CD4-positive, alpha-beta T cell treated with Interleukin-4 for 1 hour (primary cell): ENCODE results near the gene ZMYM2.

Source experiments
- DNase-seq, 2 donors: peaks; one replicate each; pipeline ENCODE4 v3.0.0-alpha.2; 2020 to 2022

ZMYM2 gene

DNA sequence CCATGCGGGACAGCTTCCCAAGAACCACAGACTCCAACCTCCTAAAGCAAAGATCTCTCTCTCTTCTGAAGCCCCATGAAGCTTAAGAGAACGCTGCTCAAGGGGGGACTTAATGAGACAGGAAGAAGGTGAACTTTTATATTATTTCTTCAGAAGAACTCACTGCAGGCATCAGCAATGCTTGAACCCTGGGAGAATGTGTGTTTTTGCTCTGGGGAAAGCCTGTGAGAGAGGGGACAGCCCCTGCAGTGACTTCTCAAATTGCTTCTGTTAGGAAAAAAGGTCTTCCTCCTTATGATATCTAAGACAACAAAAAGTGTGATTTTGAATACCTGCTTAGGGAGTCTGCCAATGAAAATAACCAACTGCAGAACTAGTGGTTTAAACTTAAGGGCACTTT, 179.3 kb downstream of the ZMYM2 start:
- no peak for DNase-seq

DNA sequence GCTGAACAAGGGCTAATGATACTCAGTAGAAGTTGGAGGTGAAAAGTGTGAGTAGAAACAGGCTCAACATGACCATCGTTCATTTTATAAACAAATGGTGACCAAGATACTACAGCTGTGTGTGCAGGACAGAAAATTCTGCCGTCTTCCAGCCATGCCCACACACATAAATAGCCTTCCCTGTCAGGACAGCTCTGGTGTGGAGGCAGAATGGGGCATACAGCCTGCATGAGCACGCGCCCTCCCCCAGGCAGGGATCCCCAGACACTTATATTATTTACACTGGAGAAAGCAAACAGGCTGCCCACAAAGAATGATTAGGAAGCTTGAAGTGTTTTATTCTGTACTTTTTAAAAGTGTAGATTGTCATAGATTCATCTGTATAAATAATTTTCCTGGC, 182.0 kb downstream of the ZMYM2 start:
- DNase-seq: no peak
